HepG2 (cell line): Measurements from ENCODE around the gene TMTC1. TPM values are rescaled to one million over a fixed set of nuclear protein-coding genes. Genes with fewer than 3 reads are reported as not detected.
A peak's percentile ranks its signal among the peaks of the same experiment; 100 is the strongest.

Experiments used
- CENPT ChIP-seq: sonication (generic); formaldehyde crosslinking; IDR thresholded peaks from 2 replicates; pipeline ENCODE4 v1.8.0; 2022; ENCODE audit warnings: low read depth, mild to moderate bottlenecking, moderate library complexity, missing genetic modification reagents
- FOSL2 ChIP-seq: sonication (generic); formaldehyde crosslinking; IDR thresholded peaks from 2 replicates; pipeline ENCODE4 v1.4.0; 2020; ENCODE audit warnings: missing genetic modification reagents
- HDAC2 ChIP-seq: sonication (generic); formaldehyde crosslinking; IDR thresholded peaks from 2 replicates; pipeline ENCODE4 v1.4.0; 2020; ENCODE audit warnings: missing genetic modification reagents
- HMGA1 ChIP-seq: sonication (generic); formaldehyde crosslinking; conservative IDR thresholded peaks from 2 replicates; pipeline ENCODE4 v1.4.0; 2020; ENCODE audit warnings: missing genetic modification reagents
- JDP2 ChIP-seq: sonication (generic); formaldehyde crosslinking; IDR thresholded peaks from 2 replicates; pipeline ENCODE4 v1.8.1; 2022; ENCODE audit warnings: missing genetic modification reagents, borderline replicate concordance
- MAFK ChIP-seq, 2 experiments: IDR thresholded peaks in 1 of 2; conservative IDR thresholded peaks in 1 of 2; 2 replicates each; pipeline ENCODE4 v1.6.1; 2011; ENCODE audit warnings: improper control_type of control experiment in 2 of 2, low read length in 2 of 2
- NFATC3 ChIP-seq: sonication (generic); formaldehyde crosslinking; IDR thresholded peaks from 2 replicates; pipeline ENCODE4 v1.5.1; 2020; ENCODE audit warnings: mild to moderate bottlenecking, missing genetic modification reagents
- SOX6 ChIP-seq, 2 experiments: fragments of 450-650 bp in 1 of 2; sonication (generic) in 1 of 2; formaldehyde crosslinking in 1 of 2; IDR thresholded peaks; 2 replicates each; pipeline versions ENCODE4 v1.4.0 to v1.6.1; 2017 to 2020; ENCODE audit warnings: antibody characterized with exemption in 1 of 2, mild to moderate bottlenecking in 1 of 2, missing genetic modification reagents in 1 of 2
- SP5 ChIP-seq: IDR thresholded peaks from 2 replicates; pipeline ENCODE4 v1.6.1; 2016; ENCODE audit warnings: low read depth, borderline replicate concordance
- ZIK1 ChIP-seq: sonication (generic); formaldehyde crosslinking; IDR thresholded peaks from 2 replicates; pipeline ENCODE4 v1.5.0; 2020; ENCODE audit warnings: mild to moderate bottlenecking, low read depth, missing genetic modification reagents, borderline replicate concordance
- polyA plus RNA-seq, 8 experiments: library from polyadenylated mRNA; depleted of rRNA in 3 of 8; stranded (reverse) in 7 of 8; unstranded in 1 of 8; fragments of >200 nt; fragmentation: Illumina TruSeq in 4 of 8; extraction: Trizol in 4 of 8; gene quantifications; 2 replicates each; pipeline versions ENCODE4 v1.2.1 to v1.2.3, GENCODE V29; 2011 to 2016; ENCODE audit warnings: low read depth in 4 of 8, missing spikeins in 1 of 8, mixed read lengths in 1 of 8; ENCODE audit not compliant: insufficient read depth in 1 of 8
- total RNA-seq, 5 experiments: library from RNA; depleted of rRNA; stranded (reverse); fragments of >200 nt; fragmentation: Illumina TruSeq; extraction: Trizol; gene quantifications; 2 replicates each; pipeline ENCODE4 v1.2.3, GENCODE V29; 2016; ENCODE audit warnings: low read depth in 1 of 5
- TF ChIP-seq, protein P1 (sequence below): sonication (generic); formaldehyde crosslinking; IDR thresholded peaks from 2 replicates; pipeline ENCODE4 v1.5.0; 2020; ENCODE audit warnings: missing genetic modification reagents
- TF ChIP-seq, protein P2 (sequence below), 2 experiments: sonication (generic) in 1 of 2; formaldehyde crosslinking in 1 of 2; IDR thresholded peaks; 2 replicates each; pipeline versions ENCODE4 v1.6.1 to v1.9.0; 2014 to 2022; ENCODE audit warnings: antibody characterized with exemption in 1 of 2, borderline replicate concordance in 1 of 2, inconsistent platforms in 1 of 2, low read depth in 1 of 2, missing genetic modification reagents in 1 of 2
- TF ChIP-seq, protein P3 (sequence below): sonication (generic); formaldehyde crosslinking; IDR thresholded peaks from 2 replicates; pipeline ENCODE4 v1.4.0; 2020; ENCODE audit warnings: missing genetic modification reagents, borderline replicate concordance
- TF ChIP-seq, protein P4 (sequence below): sonication (generic); formaldehyde crosslinking; IDR thresholded peaks from 2 replicates; pipeline ENCODE4 v1.8.1; 2023; ENCODE audit warnings: mild to moderate bottlenecking, moderate library complexity, missing genetic modification reagents

TMTC1 gene
- total and polyA plus RNA-seq, 2 of the 13 experiments (the other 11 are each of a cell fraction or from before 2014, with no cell fraction given), result 0.69 to 1.8 TPM

DNA sequence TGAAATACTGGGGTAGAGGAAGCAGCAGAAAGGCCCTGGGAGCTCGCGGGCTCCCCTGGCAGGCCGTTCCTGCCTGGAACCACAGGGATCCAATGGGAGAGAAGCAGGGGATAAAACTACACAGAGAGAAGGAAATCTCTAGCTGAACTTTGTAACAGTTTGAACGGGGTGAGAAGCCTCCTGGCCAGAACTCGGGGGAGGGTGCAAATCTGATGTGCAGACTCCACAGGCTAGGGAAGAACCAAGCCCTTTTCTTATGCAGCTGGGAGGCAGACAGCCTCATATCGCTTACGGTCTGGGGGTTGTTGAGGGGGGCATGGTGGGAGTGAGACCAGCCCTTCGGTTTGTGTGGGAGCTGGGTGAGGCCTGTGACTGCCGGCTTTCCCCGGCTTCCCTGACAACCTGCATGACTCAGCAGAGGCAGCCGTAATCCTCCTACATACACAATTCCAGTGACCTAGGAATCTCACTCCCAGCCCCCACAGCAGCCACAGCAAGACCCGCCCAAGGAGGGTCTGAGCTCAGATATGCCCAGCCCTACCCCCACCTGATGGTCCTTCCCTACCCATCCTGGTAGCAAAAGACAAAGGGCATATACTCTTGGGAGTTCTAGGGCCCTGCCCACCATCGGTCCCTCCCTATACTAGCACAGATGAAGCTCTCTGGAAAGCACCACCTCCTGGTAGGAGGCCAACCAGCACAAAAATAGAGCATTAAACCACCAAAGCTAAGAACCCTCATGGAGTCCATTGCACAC is 143.0 kb downstream of the TMTC1 start (continued):
- TF ChIP-seq, protein P1, sequence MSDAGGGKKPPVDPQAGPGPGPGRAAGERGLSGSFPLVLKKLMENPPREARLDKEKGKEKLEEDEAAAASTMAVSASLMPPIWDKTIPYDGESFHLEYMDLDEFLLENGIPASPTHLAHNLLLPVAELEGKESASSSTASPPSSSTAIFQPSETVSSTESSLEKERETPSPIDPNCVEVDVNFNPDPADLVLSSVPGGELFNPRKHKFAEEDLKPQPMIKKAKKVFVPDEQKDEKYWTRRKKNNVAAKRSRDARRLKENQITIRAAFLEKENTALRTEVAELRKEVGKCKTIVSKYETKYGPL (CRISPR knock-in tag), result no peak
- TF ChIP-seq JDP2 (CRISPR knock-in tag) (no peak), HMGA1 (no peak), SOX6 (IDR thresholded peaks at IDR 0.05) (no peak), SOX6 (CRISPR knock-in tag; IDR thresholded peaks at IDR 0.05) (peak; percentile 1; the same call in 1 of the 2 replicates), HDAC2 (CRISPR knock-in tag) (no peak), SP5 (0 out of 2 replicates have a peak, but pooled peaks have one; percentile 6), CENPT (CRISPR knock-in tag) (no peak), ZIK1 (CRISPR knock-in tag) (no peak), MAFK (conservative IDR thresholded peaks at IDR 0.05 in 1 of 2, IDR thresholded peaks at IDR 0.05 in 1 of 2; ENCODE audit: low read length in 2 of 2) (peak in 1 of 2 experiments; percentile 53; a peak in 2 of 4 replicates), NFATC3 (CRISPR knock-in tag) (no peak), FOSL2 (CRISPR knock-in tag) (peak; percentile 35)
- TF ChIP-seq, protein P2, sequence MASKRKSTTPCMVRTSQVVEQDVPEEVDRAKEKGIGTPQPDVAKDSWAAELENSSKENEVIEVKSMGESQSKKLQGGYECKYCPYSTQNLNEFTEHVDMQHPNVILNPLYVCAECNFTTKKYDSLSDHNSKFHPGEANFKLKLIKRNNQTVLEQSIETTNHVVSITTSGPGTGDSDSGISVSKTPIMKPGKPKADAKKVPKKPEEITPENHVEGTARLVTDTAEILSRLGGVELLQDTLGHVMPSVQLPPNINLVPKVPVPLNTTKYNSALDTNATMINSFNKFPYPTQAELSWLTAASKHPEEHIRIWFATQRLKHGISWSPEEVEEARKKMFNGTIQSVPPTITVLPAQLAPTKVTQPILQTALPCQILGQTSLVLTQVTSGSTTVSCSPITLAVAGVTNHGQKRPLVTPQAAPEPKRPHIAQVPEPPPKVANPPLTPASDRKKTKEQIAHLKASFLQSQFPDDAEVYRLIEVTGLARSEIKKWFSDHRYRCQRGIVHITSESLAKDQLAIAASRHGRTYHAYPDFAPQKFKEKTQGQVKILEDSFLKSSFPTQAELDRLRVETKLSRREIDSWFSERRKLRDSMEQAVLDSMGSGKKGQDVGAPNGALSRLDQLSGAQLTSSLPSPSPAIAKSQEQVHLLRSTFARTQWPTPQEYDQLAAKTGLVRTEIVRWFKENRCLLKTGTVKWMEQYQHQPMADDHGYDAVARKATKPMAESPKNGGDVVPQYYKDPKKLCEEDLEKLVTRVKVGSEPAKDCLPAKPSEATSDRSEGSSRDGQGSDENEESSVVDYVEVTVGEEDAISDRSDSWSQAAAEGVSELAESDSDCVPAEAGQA (IDR thresholded peaks at IDR 0.05; ENCODE audit: low read depth), result no peak
- TF ChIP-seq, protein P2 (CRISPR knock-in tag; IDR thresholded peaks at IDR 0.05; ENCODE audit: borderline replicate concordance), result no peak
- TF ChIP-seq, protein P3, sequence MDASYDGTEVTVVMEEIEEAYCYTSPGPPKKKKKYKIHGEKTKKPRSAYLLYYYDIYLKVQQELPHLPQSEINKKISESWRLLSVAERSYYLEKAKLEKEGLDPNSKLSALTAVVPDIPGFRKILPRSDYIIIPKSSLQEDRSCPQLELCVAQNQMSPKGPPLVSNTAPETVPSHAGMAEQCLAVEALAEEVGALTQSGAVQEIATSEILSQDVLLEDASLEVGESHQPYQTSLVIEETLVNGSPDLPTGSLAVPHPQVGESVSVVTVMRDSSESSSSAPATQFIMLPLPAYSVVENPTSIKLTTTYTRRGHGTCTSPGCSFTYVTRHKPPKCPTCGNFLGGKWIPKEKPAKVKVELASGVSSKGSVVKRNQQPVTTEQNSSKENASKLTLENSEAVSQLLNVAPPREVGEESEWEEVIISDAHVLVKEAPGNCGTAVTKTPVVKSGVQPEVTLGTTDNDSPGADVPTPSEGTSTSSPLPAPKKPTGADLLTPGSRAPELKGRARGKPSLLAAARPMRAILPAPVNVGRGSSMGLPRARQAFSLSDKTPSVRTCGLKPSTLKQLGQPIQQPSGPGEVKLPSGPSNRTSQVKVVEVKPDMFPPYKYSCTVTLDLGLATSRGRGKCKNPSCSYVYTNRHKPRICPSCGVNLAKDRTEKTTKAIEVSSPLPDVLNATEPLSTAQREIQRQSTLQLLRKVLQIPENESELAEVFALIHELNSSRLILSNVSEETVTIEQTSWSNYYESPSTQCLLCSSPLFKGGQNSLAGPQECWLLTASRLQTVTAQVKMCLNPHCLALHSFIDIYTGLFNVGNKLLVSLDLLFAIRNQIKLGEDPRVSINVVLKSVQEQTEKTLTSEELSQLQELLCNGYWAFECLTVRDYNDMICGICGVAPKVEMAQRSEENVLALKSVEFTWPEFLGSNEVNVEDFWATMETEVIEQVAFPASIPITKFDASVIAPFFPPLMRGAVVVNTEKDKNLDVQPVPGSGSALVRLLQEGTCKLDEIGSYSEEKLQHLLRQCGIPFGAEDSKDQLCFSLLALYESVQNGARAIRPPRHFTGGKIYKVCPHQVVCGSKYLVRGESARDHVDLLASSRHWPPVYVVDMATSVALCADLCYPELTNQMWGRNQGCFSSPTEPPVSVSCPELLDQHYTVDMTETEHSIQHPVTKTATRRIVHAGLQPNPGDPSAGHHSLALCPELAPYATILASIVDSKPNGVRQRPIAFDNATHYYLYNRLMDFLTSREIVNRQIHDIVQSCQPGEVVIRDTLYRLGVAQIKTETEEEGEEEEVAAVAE (CRISPR knock-in tag), result 0 out of 2 replicates have a peak, but pooled peaks have one; percentile 19
- TF ChIP-seq, protein P4, sequence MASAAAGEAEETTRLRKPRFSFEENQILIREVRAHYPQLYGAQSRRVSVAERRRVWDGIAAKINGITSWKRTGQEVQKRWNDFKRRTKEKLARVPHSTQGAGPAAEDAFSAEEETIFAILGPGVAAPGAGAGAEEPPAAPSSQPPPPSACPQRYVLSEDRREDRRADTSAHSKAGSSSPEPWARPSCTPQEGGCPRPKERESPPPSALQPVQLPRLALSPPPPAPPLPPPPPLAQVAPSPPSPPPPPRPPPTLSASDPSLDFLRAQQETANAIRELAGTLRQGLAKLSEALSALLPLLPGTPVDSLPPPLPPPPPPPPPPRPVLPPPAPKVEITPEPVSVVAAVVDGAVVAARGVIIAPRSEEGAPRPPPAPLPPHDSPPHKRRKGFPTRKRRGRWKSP (CRISPR knock-in tag), result peak; percentile 29; the same call in 1 of the 2 replicates
